Vagina (tissue), 2 donors: ENCODE results near the gene SERPINE2. TPM values are rescaled to one million over a fixed set of nuclear protein-coding genes. Genes with fewer than 3 reads are reported as not detected.

ENCODE experiments used
- DNase-seq, 2 donors: peaks; one replicate each; pipeline ENCODE4 v3.0.0-alpha.2; 2017; ENCODE audit errors: extremely low spot score in 2 of 2
- H3K27ac ChIP-seq: fragments of 200-600 bp; sonication (generic); one replicate; pipeline ENCODE4 v1.5.1; 2019
- H3K27me3 ChIP-seq: fragments of 200-600 bp; sonication (generic); one replicate; pipeline ENCODE4 v1.5.1; 2019
- H3K36me3 ChIP-seq, 2 donors: fragments of 200-600 bp; sonication (generic); one replicate each; pipeline ENCODE4 v1.5.1; 2017 to 2019
- H3K4me1 ChIP-seq: fragments of 200-600 bp; sonication (generic); one replicate; pipeline ENCODE4 v1.5.1; 2019
- H3K4me3 ChIP-seq, 2 donors: fragments of 200-600 bp; sonication (generic); 1 replicate in 1 of 2; 2 replicates in 1 of 2; pipeline ENCODE4 v1.5.1; 2016 to 2019
- H3K9me3 ChIP-seq: fragments of 200-600 bp; sonication (generic); one replicate; pipeline ENCODE4 v1.5.1; 2019
- POLR2A ChIP-seq, 2 donors: fragments of 450-650 bp; IDR thresholded peaks; one replicate each; pipeline ENCODE4 v1.6.1; 2017; ENCODE audit warnings: antibody characterized with exemption in 2 of 2, mild to moderate bottlenecking in 2 of 2, moderate library complexity in 2 of 2
- POLR2AphosphoS5 ChIP-seq, 2 donors: sonication (generic); formaldehyde crosslinking; IDR thresholded peaks; one replicate each; pipeline ENCODE4 v1.9.0; 2017; ENCODE audit warnings: antibody characterized with exemption in 2 of 2, mild to moderate bottlenecking in 2 of 2, low read depth in 1 of 2; ENCODE audit not compliant: insufficient read depth in 1 of 2
- intact Hi-C: fragments of 100-400 bp; cut with DNase I; formaldehyde crosslinking; loops from one replicate; pipeline ENCODE4 v1.15.1; 2023
- total RNA-seq: library from RNA; depleted of rRNA; stranded (reverse); fragments of >200 nt; gene quantifications from one replicate; pipeline ENCODE4 v1.2.3, GENCODE V29; 2016
- TF ChIP-seq, protein P1 (sequence below), 3 experiments: fragments of 450-650 bp in 2 of 3; fragments of 200-600 bp in 1 of 3; sonication (generic) in 1 of 3; IDR thresholded peaks; one replicate each; pipeline ENCODE4 v1.5.1; 2017 to 2019; ENCODE audit warnings: antibody characterized with exemption in 3 of 3, mild to moderate bottlenecking in 2 of 3, moderate library complexity in 2 of 3

Gene SERPINE2
- total RNA-seq, 1 donor from 2014 or later = 52.3 TPM

DNA sequence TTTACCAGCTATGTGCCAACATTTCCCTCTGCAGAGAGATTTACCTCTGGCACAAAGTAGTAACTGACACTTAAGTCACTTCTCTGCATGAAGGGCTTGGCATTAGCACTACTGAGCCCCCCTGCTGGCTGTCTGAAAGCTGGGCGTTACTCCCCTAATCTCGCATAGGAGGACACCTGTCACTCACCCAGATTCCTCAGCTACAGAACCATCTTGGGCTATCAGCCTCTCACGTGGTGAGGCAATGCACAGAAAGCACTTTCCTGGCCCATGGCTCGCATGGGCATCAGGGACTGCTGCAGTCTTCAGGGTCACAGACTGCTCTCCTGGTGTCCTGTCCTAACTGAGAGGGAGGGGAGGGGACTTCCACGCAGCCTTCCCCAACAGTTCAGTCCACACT, 12.0 kb downstream of the SERPINE2 start:
- Histone ChIP-seq H3K27ac (no peak overlapping the region), H3K27me3 (no peaks in the 10 kb centered on the region), H3K4me1 (no peaks in the 10 kb centered on the region), H3K4me3 (no peak overlapping the region), H3K9me3 (no peaks in the 10 kb centered on the region), H3K36me3 (no peaks in the 10 kb centered on the region)
- intact Hi-C loops = no loop called here
- TF ChIP-seq, protein P1, sequence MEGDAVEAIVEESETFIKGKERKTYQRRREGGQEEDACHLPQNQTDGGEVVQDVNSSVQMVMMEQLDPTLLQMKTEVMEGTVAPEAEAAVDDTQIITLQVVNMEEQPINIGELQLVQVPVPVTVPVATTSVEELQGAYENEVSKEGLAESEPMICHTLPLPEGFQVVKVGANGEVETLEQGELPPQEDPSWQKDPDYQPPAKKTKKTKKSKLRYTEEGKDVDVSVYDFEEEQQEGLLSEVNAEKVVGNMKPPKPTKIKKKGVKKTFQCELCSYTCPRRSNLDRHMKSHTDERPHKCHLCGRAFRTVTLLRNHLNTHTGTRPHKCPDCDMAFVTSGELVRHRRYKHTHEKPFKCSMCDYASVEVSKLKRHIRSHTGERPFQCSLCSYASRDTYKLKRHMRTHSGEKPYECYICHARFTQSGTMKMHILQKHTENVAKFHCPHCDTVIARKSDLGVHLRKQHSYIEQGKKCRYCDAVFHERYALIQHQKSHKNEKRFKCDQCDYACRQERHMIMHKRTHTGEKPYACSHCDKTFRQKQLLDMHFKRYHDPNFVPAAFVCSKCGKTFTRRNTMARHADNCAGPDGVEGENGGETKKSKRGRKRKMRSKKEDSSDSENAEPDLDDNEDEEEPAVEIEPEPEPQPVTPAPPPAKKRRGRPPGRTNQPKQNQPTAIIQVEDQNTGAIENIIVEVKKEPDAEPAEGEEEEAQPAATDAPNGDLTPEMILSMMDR (IDR thresholded peaks at IDR 0.05) = no peak
- TF ChIP-seq POLR2A (IDR thresholded peaks at IDR 0.05) = no peak
- no peak for TF ChIP-seq POLR2AphosphoS5 (IDR thresholded peaks at IDR 0.05; ENCODE audit: insufficient read depth in 1 of 2, low read depth in 1 of 2)
- DNase-seq = peak in 1 of 2 donors; percentile 74

DNA sequence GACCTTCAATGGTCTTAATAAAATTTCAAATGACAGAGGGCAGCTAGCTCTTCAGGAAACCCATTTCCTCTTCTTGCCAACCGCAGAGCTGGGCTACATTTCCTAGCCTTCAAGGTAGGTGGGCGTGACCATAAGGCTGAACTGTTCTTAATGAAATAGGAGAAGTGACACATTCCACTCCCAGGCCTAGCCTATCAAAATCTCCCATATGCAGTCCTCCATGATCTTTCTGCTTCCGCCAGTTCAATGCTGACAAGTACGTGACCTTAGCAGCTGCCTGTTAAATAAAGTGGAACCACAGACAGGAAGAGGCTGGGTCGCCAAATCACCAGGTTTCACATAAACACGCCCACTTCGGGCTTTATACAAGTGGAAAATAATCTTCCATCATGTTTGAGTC, 13.2 kb downstream of the SERPINE2 start:
- Histone ChIP-seq H3K9me3 (no peaks in the 10 kb centered on the region), H3K4me3 (no peak overlapping the region)
- intact Hi-C loops = no loop called here

DNA sequence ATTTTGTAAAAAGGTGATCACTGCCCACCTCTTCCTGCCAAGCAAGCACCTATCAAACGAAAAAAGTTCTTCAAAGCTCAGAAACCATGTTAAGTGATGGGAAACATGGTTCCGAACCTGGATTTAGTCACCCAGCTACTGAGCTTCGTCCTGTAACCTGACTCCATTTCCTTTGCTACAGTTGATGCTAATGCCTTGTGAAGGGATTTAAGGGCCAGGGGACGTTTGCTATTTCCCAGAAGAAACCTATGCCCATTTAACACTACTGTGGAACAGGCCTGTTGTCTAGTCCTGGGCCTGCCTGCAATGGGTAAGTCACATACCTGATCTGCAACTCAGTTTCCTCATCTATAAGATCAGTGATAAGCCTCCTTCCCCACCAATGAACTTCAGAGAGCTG, 14.8 kb downstream of the SERPINE2 start:
- intact Hi-C loops = no loop called here
- H3K4me1 ChIP-seq = no peaks in the 10 kb centered on the region
- TF ChIP-seq, protein P1 (IDR thresholded peaks at IDR 0.05) = no peak
- TF ChIP-seq POLR2A (IDR thresholded peaks at IDR 0.05) = no peak
- TF ChIP-seq POLR2AphosphoS5 (IDR thresholded peaks at IDR 0.05; ENCODE audit: insufficient read depth in 1 of 2, low read depth in 1 of 2) = no peak
- H3K27me3 ChIP-seq = no peaks in the 10 kb centered on the region
- no peak for DNase-seq
- no peak overlapping the region for H3K4me3 ChIP-seq
- no peaks in the 10 kb centered on the region for H3K36me3 ChIP-seq
- H3K9me3 ChIP-seq = no peaks in the 10 kb centered on the region
- H3K27ac ChIP-seq = no peak overlapping the region

More for the DNA sequence above, 13.2 kb downstream of the SERPINE2 start:
- no peaks in the 10 kb centered on the region for H3K27me3 ChIP-seq
- DNase-seq = no peak
- TF ChIP-seq POLR2A (IDR thresholded peaks at IDR 0.05) (no peak), POLR2AphosphoS5 (IDR thresholded peaks at IDR 0.05; ENCODE audit: insufficient read depth in 1 of 2, low read depth in 1 of 2) (no peak)
- TF ChIP-seq, protein P1 (IDR thresholded peaks at IDR 0.05) = no peak
- no peaks in the 10 kb centered on the region for H3K36me3 ChIP-seq
- no peak overlapping the region for H3K27ac ChIP-seq
- H3K4me1 ChIP-seq = no peaks in the 10 kb centered on the region

DNA sequence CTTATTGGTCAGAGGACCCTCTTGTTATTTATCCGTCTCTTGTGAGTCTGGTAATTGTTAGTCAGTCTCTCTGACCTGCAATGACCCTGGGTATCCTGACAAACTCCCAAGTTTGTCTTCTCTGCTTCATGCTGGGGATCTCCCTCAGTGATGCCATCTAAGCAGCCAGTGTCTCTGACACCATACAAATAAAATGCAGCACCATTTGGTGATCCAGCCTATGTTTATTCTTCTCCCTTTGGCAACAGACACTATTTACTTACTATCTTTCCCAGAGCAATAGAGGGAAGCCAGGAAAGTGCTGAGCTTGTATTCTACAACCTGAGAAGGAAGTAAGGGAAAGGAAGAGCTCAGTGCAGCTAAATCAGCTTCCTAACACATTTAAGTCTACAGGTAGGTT, 15.9 kb downstream of the SERPINE2 start:
- H3K27me3 ChIP-seq = no peaks in the 10 kb centered on the region
- no peak overlapping the region for H3K27ac ChIP-seq
- no peaks in the 10 kb centered on the region for H3K4me1 ChIP-seq
- no peaks in the 10 kb centered on the region for H3K36me3 ChIP-seq
- TF ChIP-seq POLR2A (IDR thresholded peaks at IDR 0.05) (no peak), POLR2AphosphoS5 (IDR thresholded peaks at IDR 0.05; ENCODE audit: insufficient read depth in 1 of 2, low read depth in 1 of 2) (no peak)
- TF ChIP-seq, protein P1 (IDR thresholded peaks at IDR 0.05) = no peak
- DNase-seq = no peak
- intact Hi-C loops = no loop called here
- H3K9me3 ChIP-seq = no peaks in the 10 kb centered on the region
- no peak overlapping the region for H3K4me3 ChIP-seq

DNA sequence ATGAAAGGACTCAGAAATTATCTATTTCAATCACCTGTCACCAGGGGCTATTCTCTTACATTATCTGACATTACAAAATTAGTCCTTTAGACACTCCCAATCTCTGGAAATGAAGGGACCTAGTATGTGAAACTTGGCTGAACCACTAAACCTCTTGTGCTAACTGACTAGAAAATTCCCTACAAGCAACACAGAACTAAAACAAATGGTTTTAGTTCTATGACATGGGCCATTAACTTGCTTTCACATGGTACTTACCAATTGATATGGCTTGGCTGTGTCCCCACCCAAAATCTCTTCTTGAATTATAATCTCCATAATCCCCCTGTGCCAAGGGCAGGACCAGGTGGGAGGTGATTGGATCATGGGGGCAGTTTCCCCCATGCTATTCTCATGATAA, 16.6 kb downstream of the SERPINE2 start:
- no peaks in the 10 kb centered on the region for H3K36me3 ChIP-seq
- no peaks in the 10 kb centered on the region for H3K9me3 ChIP-seq
- intact Hi-C loops = no loop called here
- H3K27me3 ChIP-seq = no peaks in the 10 kb centered on the region
- TF ChIP-seq POLR2A (IDR thresholded peaks at IDR 0.05) = no peak
- no peak for DNase-seq
- no peak overlapping the region for H3K4me3 ChIP-seq
- no peaks in the 10 kb centered on the region for H3K4me1 ChIP-seq
- no peak overlapping the region for H3K27ac ChIP-seq

DNA sequence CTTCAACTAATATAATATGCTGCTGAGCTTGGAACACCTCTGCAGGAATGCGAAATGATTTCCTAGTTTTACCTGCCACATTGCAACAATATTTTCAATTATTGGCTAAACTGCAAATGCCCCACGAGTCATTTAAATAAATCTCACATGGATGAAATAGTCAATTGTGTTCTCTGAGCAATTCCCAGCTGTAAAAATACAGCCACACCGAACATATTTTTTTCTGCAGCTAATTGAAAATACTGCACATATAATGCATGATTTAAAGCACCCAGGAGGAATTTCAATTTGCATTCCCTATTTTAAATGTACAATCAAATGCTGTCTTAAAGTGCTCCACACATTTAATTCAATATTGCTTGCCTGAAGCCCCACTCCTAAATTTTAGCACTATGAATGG, 18.6 kb downstream of the SERPINE2 start:
- Histone ChIP-seq H3K4me3 (no peak overlapping the region), H3K36me3 (no peaks in the 10 kb centered on the region), H3K9me3 (no peaks in the 10 kb centered on the region), H3K4me1 (no peaks in the 10 kb centered on the region), H3K27ac (no peak overlapping the region), H3K27me3 (no peaks in the 10 kb centered on the region)
- intact Hi-C loops = no loop called here
- TF ChIP-seq POLR2AphosphoS5 (IDR thresholded peaks at IDR 0.05; ENCODE audit: insufficient read depth in 1 of 2, low read depth in 1 of 2) (no peak), POLR2A (IDR thresholded peaks at IDR 0.05) (no peak)
- TF ChIP-seq, protein P1 (IDR thresholded peaks at IDR 0.05) = no peak
- no peak for DNase-seq
